Subcutaneous abdominal adipose tissue (tissue), 5 donors: ENCODE results near the gene SLC39A2.
A peak's percentile ranks its signal among the peaks of the same experiment; 100 is the strongest.
"Not testable (repeated sequence)": the region's sequence is repeated elsewhere in the genome, so short reads cannot be mapped to it uniquely, and the experiment has no call there.

Experiments used
- H3K27ac ChIP-seq: one replicate; pipeline ENCODE4 v1.7.0; 2013; ENCODE audit warnings: low read depth, mild to moderate bottlenecking, inconsistent platforms, low read length, moderate library complexity
- H3K27me3 ChIP-seq, 5 donors: one replicate each; pipeline ENCODE4 v1.7.0; 2013; ENCODE audit warnings: low read length in 5 of 5, inconsistent platforms in 1 of 5; ENCODE audit not compliant: control insufficient read depth in 5 of 5, insufficient read depth in 4 of 5
- H3K36me3 ChIP-seq, 5 donors: one replicate each; pipeline ENCODE4 v1.7.0; 2013; ENCODE audit warnings: low read length in 5 of 5; ENCODE audit not compliant: control insufficient read depth in 5 of 5, insufficient read depth in 5 of 5
- H3K4me1 ChIP-seq, 5 donors: one replicate each; pipeline ENCODE4 v1.7.0; 2013; ENCODE audit warnings: low read length in 5 of 5, mild to moderate bottlenecking in 3 of 5, moderate library complexity in 1 of 5; ENCODE audit not compliant: control insufficient read depth in 5 of 5, insufficient read depth in 5 of 5
- H3K4me3 ChIP-seq, 5 donors: one replicate each; pipeline ENCODE4 v1.7.0; 2013; ENCODE audit warnings: low read length in 5 of 5, low read depth in 1 of 5
- H3K9ac ChIP-seq, 5 donors: one replicate each; pipeline ENCODE4 v1.7.0; 2013; ENCODE audit warnings: low read length in 5 of 5, mild to moderate bottlenecking in 4 of 5, moderate library complexity in 3 of 5
- H3K9me3 ChIP-seq, 5 donors: one replicate each; pipeline ENCODE4 v1.7.0; 2013; ENCODE audit warnings: low read length in 5 of 5; ENCODE audit not compliant: control insufficient read depth in 5 of 5
- donor health status: healthy.
- donor health status: healthy.
- donor health status: healthy.
- donor health status: healthy.
- donor health status: healthy.

SLC39A2 gene

DNA sequence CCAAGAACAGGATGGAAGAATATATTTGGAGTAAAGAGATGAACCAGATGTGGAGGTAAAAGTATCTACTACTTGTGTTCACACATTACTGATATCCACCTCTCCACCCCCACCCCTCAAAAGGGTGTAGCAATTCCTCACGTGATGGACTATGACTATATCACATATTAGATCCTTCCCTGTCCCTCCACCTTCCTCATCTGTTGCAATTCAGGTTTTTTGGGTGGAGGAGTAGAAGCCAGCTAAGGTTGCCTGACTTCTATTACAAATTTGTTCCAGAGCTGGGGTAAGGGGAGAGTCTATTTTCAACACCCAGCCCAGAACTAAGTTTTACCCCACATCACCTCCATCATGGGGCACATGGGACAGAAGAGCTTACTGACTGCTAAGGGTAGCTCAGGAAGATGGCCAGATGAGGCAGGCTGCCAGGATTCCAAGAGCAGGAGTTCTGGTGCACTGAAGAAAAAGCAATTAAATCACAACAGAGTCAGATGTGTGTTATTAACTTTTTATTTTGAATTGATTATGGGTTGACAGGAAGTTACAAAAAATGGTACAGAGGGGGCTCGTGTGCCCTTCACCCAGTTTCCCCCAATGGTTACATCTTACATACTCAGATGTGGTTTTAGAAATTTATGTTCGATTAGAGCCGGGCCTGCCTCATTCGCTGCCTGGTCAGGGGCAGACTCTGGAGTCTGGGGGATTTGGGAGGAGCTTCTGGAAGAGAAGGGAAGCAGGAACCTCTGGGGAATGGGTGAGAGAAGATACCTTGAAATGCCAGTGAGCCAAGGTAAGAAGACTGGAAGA lies 33.4 kb downstream of the SLC39A2 start:
- H3K4me1 ChIP-seq: no peaks in the 10 kb centered on the region
- no peaks in the 10 kb centered on the region for H3K36me3 ChIP-seq
- H3K9ac ChIP-seq: no peak overlapping the region
- H3K9me3 ChIP-seq: no peaks in the 10 kb centered on the region
- H3K4me3 ChIP-seq: no peak overlapping the region
- H3K27ac ChIP-seq: no peak overlapping the region
- H3K27me3 ChIP-seq: no peaks in the 10 kb centered on the region

DNA sequence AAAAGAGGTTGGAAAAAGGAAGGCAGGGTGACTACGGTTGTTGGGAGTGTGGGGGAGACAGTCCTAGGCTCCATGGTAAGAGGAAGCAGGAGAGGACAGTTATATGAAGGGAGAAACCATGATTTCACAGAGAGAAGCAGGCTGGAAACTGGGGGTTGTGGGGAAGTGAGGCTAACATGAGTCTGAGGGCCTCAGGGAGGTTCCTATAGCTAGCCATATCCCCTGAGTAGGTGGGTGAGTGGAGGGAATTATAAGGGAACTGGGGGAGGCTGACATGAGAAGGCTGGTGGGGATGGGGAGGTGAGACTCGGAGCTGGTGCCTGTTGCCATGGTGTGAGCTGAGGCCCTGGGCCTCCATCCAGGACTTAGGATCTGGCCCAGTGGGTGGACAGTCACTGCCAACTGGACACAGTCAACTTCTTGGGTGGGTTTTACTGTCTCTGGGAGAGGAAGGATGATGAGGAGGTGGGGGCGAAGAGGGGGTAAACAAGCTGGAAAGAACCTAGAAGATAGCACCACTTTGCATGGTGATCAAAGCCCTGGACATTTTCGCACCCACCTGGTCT lies 34.1 kb downstream of the SLC39A2 start:
- H3K4me3 ChIP-seq: no peak overlapping the region
- H3K9me3 ChIP-seq: no peaks in the 10 kb centered on the region
- H3K36me3 ChIP-seq: no peaks in the 10 kb centered on the region

DNA sequence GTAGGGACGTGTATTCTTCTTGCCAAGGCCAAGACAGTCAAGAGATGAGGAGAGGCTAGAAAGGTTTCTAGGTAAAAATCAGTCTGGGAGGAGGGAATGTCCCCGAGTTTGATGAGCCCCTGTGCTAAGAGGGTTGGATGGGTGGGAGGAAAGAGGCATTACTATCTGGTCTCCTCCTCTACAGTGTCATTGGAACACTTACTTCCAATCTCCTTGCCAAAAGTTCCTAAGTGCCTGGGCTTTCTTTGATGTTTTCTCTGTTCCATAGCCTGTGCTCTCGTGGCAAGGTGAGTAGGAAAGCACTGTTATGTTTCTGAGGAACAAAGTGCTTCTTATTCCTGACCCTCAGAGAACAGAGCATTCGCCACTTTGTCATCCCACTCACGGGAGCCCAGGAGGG lies 35.6 kb downstream of the SLC39A2 start, which contains the start of gene RNASE13:
Gene RNASE13, minus strand, starts transcription at position 101 of the 400 bp plus-strand sequence. CDS start 519 bp downstream, outside the sequence.
- Histone ChIP-seq H3K4me1 (peaks cover 3 to 18% (median 14%) of the 10 kb centered on the region in 5 donors), H3K4me3 (no peak within 1 kb of the TSS), H3K27me3 (no peaks in the 10 kb centered on the region)

More for the DNA sequence above, 34.1 kb downstream of the SLC39A2 start:
- no peak overlapping the region for H3K9ac ChIP-seq
- H3K4me1 ChIP-seq: peaks cover 0 to 3% (median 0%) of the 10 kb centered on the region in 5 donors
- no peak overlapping the region for H3K27ac ChIP-seq
- H3K27me3 ChIP-seq: no peaks in the 10 kb centered on the region

DNA sequence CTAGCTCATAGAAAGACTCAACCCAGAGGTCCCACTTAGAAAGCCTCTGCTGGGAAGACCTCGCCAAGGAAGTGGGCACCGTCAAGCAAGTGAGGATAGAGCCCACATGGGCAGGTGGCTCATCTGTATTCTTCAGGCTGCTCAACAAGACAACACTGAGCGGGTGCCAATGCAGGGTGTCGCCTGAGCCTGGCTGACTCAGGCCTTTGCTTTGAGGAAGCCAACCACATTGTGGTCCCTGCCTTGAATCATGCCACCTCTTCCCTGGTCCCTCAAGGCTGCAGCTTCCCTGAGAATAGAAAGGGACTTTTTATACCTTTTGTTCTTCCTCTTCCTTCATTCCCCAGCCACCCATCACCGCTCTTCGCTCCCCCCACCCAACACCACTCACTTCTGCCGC lies 37.7 kb downstream of the SLC39A2 start:
- H3K27ac ChIP-seq: no peak overlapping the region
- no peaks in the 10 kb centered on the region for H3K27me3 ChIP-seq
- no peaks in the 10 kb centered on the region for H3K9me3 ChIP-seq
- peaks cover 6 to 21% (median 20%) of the 10 kb centered on the region in 5 donors for H3K4me1 ChIP-seq
- no peaks in the 10 kb centered on the region for H3K36me3 ChIP-seq
- no peak overlapping the region for H3K4me3 ChIP-seq
- H3K9ac ChIP-seq: no peak overlapping the region

More for the DNA sequence above, 35.6 kb downstream of the SLC39A2 start, which contains the start of gene RNASE13:
- Histone ChIP-seq H3K9ac (no peak within 1 kb of the TSS), H3K36me3 (no peaks in the 10 kb centered on the region), H3K27ac (no peak within 1 kb of the TSS), H3K9me3 (no peaks in the 10 kb centered on the region)

DNA sequence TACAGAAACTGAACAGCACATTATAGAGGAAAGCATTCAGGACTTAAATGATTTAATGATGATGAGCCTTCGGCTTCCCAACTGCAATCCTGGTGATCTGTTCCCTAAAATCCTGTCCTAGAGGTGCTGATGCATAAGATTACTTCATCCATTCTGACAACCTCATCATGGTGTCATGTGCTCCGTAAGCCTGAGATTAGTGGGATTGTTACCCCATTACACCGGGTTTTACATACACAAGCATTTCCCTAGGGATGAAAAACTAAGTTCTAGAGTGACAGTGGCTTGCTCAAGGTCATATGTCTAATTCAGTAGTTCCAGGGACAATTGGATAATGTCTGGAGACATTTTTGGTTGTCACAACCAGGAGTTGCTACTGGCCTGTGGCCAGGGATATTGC lies 38.1 kb downstream of the SLC39A2 start:
- Histone ChIP-seq H3K9me3 (no peaks in the 10 kb centered on the region), H3K9ac (no peak overlapping the region), H3K36me3 (no peaks in the 10 kb centered on the region), H3K27me3 (no peaks in the 10 kb centered on the region), H3K4me3 (no peak overlapping the region), H3K4me1 (peaks cover 6 to 23% (median 20%) of the 10 kb centered on the region in 5 donors), H3K27ac (no peak overlapping the region)

DNA sequence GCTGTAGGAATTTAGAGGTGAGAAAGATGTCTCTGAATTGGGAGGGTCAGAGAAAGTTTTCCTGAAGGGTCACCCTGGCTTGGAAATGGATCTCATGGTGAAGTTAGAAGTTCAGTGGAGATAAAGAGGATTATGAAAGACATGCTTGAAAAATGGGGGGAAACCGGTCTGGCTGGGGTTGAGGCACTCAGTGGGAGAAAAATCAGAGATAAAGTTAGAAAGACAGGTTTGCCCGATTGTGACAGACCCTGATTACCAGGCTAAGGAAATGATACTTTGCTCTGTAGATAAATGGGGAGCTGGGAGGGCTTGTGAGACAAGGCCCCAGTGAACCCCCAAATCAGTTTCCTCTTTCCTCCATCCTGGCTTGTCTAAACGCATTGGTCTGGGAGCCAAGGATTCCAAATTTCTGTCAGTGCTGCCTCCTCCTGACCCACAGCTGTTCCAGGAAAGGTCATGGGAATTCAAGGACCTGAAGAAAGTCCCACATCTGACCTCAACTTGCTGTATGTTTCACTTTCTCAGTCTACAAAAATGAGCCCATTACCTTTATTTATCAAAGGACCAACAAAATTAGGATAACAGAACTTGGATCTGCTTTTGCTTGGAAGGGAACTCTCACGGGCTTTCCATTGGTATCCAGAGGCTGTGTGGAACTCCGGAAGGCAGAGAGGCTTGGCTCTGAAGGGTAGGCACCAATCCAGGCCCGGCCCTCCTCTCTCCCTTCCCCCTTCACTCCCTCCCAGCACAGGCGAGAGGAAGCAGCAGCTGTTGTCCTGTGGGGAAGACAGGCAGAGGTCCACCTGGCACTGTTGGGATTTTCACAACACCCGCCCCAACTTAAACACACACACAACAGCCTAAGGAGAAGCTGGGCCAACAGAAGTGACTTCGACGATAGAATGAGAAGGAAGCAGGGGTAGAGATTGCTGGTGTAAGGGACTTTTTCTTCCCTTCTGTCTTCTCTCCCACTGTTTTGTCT lies 39.6 kb downstream of the SLC39A2 start:
- H3K36me3 ChIP-seq: no peaks in the 10 kb centered on the region
- peak overlapping the region in 1 of 5 donors; percentile 31 for H3K4me3 ChIP-seq
- H3K27ac ChIP-seq: peak overlapping the region; percentile 55
- H3K27me3 ChIP-seq: no peaks in the 10 kb centered on the region
- no peaks in the 10 kb centered on the region for H3K9me3 ChIP-seq
- peaks cover 12 to 37% (median 32%) of the 10 kb centered on the region in 5 donors for H3K4me1 ChIP-seq
- peak overlapping the region in 4 of 5 donors; percentile 9 to 58 (median 37) for H3K9ac ChIP-seq

DNA sequence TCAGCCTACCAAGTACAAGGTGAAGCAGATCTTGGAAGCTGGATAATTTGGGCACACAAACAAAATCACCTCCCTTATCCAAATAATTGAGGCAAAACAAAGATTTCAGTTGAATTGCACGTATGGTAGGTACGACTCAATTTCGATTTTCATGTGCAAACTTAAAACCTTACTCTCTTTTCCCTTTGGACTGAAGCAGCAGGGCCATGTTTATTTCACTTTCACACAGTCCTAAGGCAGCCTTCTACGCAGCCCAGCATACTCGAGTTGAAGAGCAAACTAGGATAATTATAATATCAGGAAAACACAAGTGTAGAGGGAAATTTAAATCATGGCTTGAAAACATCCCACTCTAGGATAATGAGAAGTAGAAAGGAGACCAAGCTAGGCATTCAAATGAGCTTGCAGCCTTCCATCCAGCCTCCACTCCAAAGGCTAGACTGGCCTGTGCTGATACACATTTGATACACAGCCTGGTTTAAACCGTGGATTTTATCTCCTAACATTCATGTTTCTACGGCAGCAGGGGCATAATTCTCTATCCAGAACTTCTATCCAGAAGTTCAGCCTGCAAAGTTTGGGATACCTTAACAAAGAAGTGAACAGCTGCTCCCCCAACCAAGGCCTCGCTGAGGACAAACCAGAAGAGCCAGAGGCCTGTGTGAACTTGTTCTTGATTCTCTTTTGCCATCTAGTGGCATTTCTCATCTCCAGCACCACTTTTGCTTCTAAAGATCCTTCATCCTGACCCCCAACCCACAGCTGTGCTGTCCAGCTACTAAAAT lies 40.7 kb downstream of the SLC39A2 start:
- H3K4me3 ChIP-seq: no peak overlapping the region
- peak overlapping the region in 3 of 5 donors; percentile 9 to 40 (median 24) for H3K9ac ChIP-seq
- H3K36me3 ChIP-seq: no peaks in the 10 kb centered on the region
- no peaks in the 10 kb centered on the region for H3K9me3 ChIP-seq
- peak overlapping the region; percentile 55 for H3K27ac ChIP-seq
- H3K27me3 ChIP-seq: no peaks in the 10 kb centered on the region
- peaks cover 13 to 48% (median 42%) of the 10 kb centered on the region in 5 donors for H3K4me1 ChIP-seq

DNA sequence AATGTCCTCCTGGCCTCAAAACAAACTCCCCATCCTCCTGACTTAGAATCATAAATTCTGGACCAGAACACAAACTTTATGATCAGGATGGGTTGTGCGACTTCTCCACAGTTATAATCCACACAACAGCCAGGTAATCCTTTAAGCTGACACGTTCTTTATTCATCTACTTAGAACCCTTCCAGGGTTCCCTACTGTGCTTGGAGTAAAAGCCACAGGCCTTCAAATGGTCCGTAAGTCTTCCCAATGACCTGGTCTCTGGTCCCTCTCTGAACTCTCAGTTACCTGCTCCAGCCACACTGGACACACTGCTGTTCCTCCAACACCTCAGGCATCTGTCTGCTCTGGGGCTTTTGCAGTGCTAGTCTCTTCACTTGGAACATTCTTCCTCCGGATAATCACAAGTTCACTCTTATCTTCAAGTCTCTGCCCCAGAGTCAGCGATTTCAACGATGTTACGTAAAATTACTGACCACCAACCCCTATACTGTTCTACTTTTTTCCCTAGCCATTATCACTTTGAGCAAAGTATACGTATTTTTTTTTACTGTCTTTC lies 41.4 kb downstream of the SLC39A2 start:
- no peaks in the 10 kb centered on the region for H3K9me3 ChIP-seq
- no peaks in the 10 kb centered on the region for H3K36me3 ChIP-seq
- H3K27ac ChIP-seq: peak overlapping the region; percentile 55
- peak overlapping the region in 1 of 5 donors; percentile 38 for H3K9ac ChIP-seq
- no peaks in the 10 kb centered on the region for H3K27me3 ChIP-seq
- peaks cover 13 to 53% (median 46%) of the 10 kb centered on the region in 5 donors for H3K4me1 ChIP-seq
- H3K4me3 ChIP-seq: no peak overlapping the region

DNA sequence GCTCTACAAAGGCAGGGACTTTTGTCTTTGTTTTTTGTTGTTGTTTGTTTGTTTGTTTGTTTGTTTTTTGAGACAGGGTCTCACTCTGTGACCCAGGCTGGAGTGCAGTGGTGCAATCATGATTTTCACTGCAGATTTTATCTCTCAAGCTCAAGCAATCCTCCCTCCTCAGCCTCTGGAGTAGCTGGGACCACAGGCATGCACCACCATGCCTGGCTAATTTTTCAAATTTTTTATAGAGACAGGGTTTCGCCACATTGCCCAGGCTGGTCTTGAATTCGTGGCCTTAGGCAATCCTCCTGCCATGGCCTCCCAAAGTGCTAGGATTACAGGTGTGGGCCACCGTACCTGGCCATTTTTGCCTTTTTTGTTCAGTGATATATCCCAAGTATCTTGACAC lies 41.8 kb downstream of the SLC39A2 start:
- H3K9me3 ChIP-seq, H3K27me3 ChIP-seq, H3K36me3 ChIP-seq, H3K4me3 ChIP-seq: not testable (repeated sequence)
- H3K9ac ChIP-seq: peak overlapping the region in 1 of 5 donors; percentile 38
- peaks cover 13 to 53% (median 46%) of the 10 kb centered on the region in 5 donors for H3K4me1 ChIP-seq
- H3K27ac ChIP-seq: peak overlapping the region; percentile 55
